ENCODE measurements around the gene PIK3CG. TPM values are rescaled to one million over a fixed set of nuclear protein-coding genes. Genes with fewer than 3 reads are reported as not detected.

Gene PIK3CG
- total RNA-seq, 1 donor from 2014 or later: 1.7 TPM

DNA sequence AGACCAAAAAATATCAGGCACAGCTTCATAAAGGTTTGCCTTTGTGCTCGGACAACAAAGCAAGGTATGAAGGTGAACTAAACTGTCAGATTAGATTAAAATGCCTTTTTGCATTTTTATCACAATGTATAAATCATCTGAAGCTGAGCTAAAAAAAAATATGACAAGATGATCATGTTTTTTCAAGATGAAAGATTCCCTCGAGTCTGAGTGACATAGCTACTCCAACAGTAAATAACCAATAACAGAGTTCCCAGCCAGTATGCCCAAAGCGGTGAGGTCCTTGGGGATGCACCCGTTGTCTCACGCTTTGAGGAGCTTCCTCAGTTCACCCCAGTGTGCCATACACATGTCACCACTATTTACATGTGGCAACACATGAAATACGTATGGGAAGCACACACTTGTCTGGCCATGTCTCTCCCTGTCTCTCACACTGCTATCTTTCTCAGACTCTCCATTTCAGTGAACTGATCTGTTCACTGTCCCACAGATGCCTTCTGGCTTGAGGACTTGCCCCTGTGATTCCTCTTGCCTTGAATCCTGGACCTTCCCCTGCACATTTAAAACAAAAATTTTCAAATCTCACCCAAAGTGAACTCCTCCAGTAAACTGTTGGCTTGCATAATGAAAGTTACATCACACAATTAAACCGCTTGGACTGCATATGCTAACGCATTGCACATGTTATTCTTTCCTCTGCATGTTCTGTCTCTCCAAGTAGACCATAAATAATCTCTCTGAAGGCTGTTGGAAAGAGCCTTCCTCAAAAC is 2.6 kb upstream of the PIK3CG start:
- H3K36me3 ChIP-seq: no peaks in the 10 kb centered on the region
- TF ChIP-seq, protein P1, sequence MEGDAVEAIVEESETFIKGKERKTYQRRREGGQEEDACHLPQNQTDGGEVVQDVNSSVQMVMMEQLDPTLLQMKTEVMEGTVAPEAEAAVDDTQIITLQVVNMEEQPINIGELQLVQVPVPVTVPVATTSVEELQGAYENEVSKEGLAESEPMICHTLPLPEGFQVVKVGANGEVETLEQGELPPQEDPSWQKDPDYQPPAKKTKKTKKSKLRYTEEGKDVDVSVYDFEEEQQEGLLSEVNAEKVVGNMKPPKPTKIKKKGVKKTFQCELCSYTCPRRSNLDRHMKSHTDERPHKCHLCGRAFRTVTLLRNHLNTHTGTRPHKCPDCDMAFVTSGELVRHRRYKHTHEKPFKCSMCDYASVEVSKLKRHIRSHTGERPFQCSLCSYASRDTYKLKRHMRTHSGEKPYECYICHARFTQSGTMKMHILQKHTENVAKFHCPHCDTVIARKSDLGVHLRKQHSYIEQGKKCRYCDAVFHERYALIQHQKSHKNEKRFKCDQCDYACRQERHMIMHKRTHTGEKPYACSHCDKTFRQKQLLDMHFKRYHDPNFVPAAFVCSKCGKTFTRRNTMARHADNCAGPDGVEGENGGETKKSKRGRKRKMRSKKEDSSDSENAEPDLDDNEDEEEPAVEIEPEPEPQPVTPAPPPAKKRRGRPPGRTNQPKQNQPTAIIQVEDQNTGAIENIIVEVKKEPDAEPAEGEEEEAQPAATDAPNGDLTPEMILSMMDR (IDR thresholded peaks at IDR 0.05; ENCODE audit: borderline replicate concordance): no peak
- no peaks in the 10 kb centered on the region for H3K27me3 ChIP-seq (ENCODE audit: low read depth)
- no peak overlapping the region for H3K4me3 ChIP-seq
- no peak overlapping the region for H3K27ac ChIP-seq (replicated peaks)
- peaks cover 14% of the 10 kb centered on the region for H3K9me3 ChIP-seq (replicated peaks)
- intact Hi-C loops (cut with micrococcal nuclease): no loop called here
- peaks cover 38% of the 10 kb centered on the region for H3K4me1 ChIP-seq
- DNase-seq: no peak

- DNase-seq: no peak
- H3K4me1 ChIP-seq: peaks cover 38% of the 10 kb centered on the region
- H3K36me3 ChIP-seq: no peaks in the 10 kb centered on the region
- no peak overlapping the region for H3K4me3 ChIP-seq
- intact Hi-C loops (cut with micrococcal nuclease): no loop called here
- H3K27ac ChIP-seq (replicated peaks): no peak overlapping the region
- TF ChIP-seq, protein P1 (IDR thresholded peaks at IDR 0.05; ENCODE audit: borderline replicate concordance): no peak
- H3K27me3 ChIP-seq (ENCODE audit: low read depth): no peaks in the 10 kb centered on the region
- H3K9me3 ChIP-seq (replicated peaks): peaks cover 7% of the 10 kb centered on the region
These were observed 1.6 kb upstream of the PIK3CG start for GRCh38 chr7:106863274-106863997.

GRCh38 chr7:106864298-106865081 is 592 bp upstream of the PIK3CG start:
- TF ChIP-seq, protein P1 (IDR thresholded peaks at IDR 0.05; ENCODE audit: borderline replicate concordance): no peak
- Histone ChIP-seq H3K9me3 (replicated peaks) (no peaks in the 10 kb centered on the region), H3K4me1 (peaks cover 29% of the 10 kb centered on the region), H3K27me3 (ENCODE audit: low read depth) (no peaks in the 10 kb centered on the region), H3K4me3 (peak overlapping the region; percentile 57), H3K36me3 (no peaks in the 10 kb centered on the region), H3K27ac (replicated peaks) (peak overlapping the region; percentile 50)
- no peak for DNase-seq
- intact Hi-C loops (cut with micrococcal nuclease): no loop called here

DNA sequence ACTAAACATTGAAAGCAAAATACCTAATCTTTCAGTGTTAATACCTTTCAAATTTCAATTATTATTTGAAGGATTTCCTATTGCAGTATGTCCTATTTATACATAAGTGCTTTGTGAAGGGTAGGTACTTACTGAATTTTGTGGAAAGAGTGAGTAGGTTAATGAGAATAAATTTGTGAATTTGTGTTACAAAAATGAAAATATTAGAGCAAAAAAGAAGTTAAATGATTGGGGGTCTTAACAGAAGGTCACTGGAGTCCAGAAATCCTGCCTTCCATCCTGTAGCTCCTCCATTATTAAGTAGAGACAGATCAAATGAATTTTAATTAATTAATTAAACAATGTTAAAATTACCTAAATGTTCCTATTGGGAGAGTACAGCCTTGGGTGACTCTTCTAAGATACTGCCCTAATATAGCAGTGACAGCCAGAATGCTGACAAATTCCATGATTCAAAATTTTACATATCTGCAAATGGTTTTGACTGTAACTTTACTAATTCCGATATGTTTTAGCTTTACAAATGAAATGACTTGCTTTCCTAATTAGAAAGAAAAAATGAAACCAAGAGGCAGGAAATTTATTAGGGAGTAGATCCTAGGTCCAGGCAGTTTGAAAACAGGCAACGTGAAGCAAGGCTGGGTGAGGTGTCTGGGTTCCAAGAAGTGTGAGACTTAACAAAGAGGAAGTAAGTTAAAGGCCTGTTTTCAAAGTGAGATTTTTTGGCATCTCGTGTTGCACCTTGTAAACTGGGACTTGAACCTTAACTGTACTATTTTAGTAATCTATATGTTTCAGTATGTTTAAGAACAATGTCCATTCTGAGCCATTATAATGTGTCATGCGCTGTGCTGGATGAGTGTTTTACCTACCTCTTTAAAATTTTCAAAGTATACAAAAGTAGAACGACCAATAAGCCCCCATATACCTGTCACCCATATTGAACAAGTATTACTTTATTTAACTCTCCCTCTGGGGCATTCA is 1.5 kb downstream of the PIK3CG start:
- peak overlapping the region; percentile 50 for H3K27ac ChIP-seq (replicated peaks)

More for the DNA sequence above, 1.5 kb downstream of the PIK3CG start:
- Histone ChIP-seq H3K9me3 (replicated peaks) (no peaks in the 10 kb centered on the region), H3K4me1 (peaks cover 20% of the 10 kb centered on the region), H3K4me3 (peak overlapping the region; percentile 57), H3K27me3 (ENCODE audit: low read depth) (no peaks in the 10 kb centered on the region), H3K36me3 (no peaks in the 10 kb centered on the region)
- no peak for DNase-seq
- intact Hi-C loops (cut with micrococcal nuclease): no loop called here
- TF ChIP-seq, protein P1 (IDR thresholded peaks at IDR 0.05; ENCODE audit: borderline replicate concordance): no peak

All from left ventricle myocardium inferior (tissue), 1 donor.